Tibial nerve (tissue), 4 donors: Measurements from ENCODE around the gene NEXN. TPM values are rescaled to one million over a fixed set of nuclear protein-coding genes. Genes with fewer than 3 reads are reported as not detected.

Experiments used
- DNase-seq, 2 donors: peaks; one replicate each; pipeline ENCODE4 v3.0.0-alpha.2; 2019; ENCODE audit warnings: low spot score in 2 of 2
- H3K27ac ChIP-seq, 4 donors: fragments of 200-600 bp; sonication (generic) in 3 of 4; one replicate each; pipeline ENCODE4 v1.5.1; 2017 to 2019; ENCODE audit warnings: mild to moderate bottlenecking in 1 of 4
- H3K27me3 ChIP-seq, 2 donors: fragments of 200-600 bp; sonication (generic) in 1 of 2; one replicate each; pipeline versions ENCODE4 v1.5.1 to v1.6.0; 2017 to 2019
- H3K36me3 ChIP-seq, 3 donors: fragments of 200-600 bp; sonication (generic); one replicate each; pipeline ENCODE4 v1.5.1; 2018 to 2019
- H3K4me1 ChIP-seq, 4 donors: fragments of 200-600 bp; sonication (generic) in 3 of 4; one replicate each; pipeline ENCODE4 v1.5.1; 2017 to 2019
- H3K4me3 ChIP-seq, 4 donors: fragments of 200-600 bp; sonication (generic) in 3 of 4; one replicate each; pipeline ENCODE4 v1.5.1; 2017 to 2019; ENCODE audit warnings: mild to moderate bottlenecking in 1 of 4, moderate library complexity in 1 of 4
- H3K9me3 ChIP-seq, 4 donors: fragments of 200-600 bp; sonication (generic) in 3 of 4; one replicate each; pipeline ENCODE4 v1.5.1; 2017 to 2019
- CTCF ChIP-seq, 5 experiments: fragments of 200-600 bp in 3 of 5; fragments of 450-650 bp in 2 of 5; sonication (generic) in 3 of 5; IDR thresholded peaks; one replicate each; pipeline ENCODE4 v1.5.1; 2016 to 2019; ENCODE audit warnings: antibody characterized with exemption in 5 of 5, mild to moderate bottlenecking in 3 of 5, moderate library complexity in 2 of 5
- EP300 ChIP-seq, 2 donors: sonication (generic); formaldehyde crosslinking; IDR thresholded peaks; one replicate each; pipeline ENCODE4 v1.6.1; 2017; ENCODE audit warnings: antibody characterized with exemption in 2 of 2, mild to moderate bottlenecking in 1 of 2
- POLR2A ChIP-seq, 2 donors: fragments of 450-650 bp; IDR thresholded peaks; one replicate each; pipeline ENCODE4 v1.6.1; 2017; ENCODE audit warnings: antibody characterized with exemption in 2 of 2, mild to moderate bottlenecking in 2 of 2, moderate library complexity in 2 of 2
- WGBS, 2 donors: methylation state at CpG; one replicate each; pipeline ENCODE4 v1.1.5; 2018; 5-methylcytosine and 5-hydroxymethylcytosine counted together
- total RNA-seq, 4 donors: library from RNA; depleted of rRNA; stranded (reverse); fragments of >200 nt; gene quantifications; one replicate each; pipeline ENCODE4 v1.1.0, GENCODE V29; 2016

The NEXN gene
- total RNA-seq, 4 donors from 2014 or later, result 18.0 to 22.8 (median 20.5) TPM

- DNase-seq, result no peak
- no peak overlapping the region for H3K4me3 ChIP-seq
- 73% methylated on average over 2 of the region's 2 CpGs for WGBS, 2 donors
- H3K36me3 ChIP-seq, result peaks cover 0 to 18% (median 0%) of the 10 kb centered on the region in 3 donors
- no peak overlapping the region for H3K27ac ChIP-seq
- H3K27me3 ChIP-seq, result no peaks in the 10 kb centered on the region
- no peaks in the 10 kb centered on the region for H3K4me1 ChIP-seq
- H3K9me3 ChIP-seq, result no peaks in the 10 kb centered on the region
- TF ChIP-seq EP300 (IDR thresholded peaks at IDR 0.05), result no peak
- no peak for TF ChIP-seq POLR2A (IDR thresholded peaks at IDR 0.05)
- TF ChIP-seq CTCF (IDR thresholded peaks at IDR 0.05), result no peak
These were observed 6.0 kb upstream of the NEXN start for GRCh38 chr1:77882411-77882810.

DNA sequence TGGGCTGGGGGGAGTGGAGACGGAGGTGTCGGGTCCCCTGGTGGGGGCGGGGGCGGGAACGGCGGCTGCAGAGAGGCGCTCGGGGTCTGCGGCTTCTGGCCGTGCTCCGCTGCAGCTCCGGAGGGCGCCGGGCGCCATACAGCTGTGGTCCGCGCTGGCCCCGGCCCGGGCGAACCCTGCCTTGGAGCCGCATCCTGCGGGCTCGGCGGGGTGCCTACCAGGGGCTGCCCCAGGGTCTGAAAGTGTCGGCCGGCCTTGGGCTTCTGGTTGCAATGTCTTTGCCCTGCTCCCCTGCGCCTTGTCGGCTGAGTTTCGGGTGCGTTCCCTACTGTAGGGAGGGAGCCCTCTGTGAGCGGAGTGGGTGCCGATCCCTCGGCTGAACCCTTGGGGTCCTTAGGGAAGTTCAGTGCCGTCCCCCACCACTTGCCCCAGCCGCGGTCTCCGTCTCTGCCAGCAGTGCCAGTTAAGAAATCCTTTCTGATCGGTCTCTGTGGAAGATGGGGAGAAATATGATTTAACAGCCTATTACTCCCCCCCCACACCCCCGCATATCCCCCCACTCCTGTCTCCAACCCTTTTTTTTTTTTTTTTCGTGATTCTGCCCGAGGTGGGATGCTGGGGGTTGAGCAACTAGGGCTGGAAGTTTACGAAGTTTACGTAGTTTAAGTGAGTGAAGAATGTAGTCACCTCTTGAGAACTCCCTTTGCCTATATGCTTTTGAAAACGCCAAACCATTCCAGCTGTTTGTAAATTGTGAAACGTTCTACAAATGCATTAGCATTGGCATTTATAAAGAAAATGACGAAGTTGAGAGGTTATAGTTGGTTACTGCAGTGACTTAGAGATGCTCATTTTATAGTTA, 588 bp downstream of the NEXN start:
- Histone ChIP-seq H3K36me3 (no peaks in the 10 kb centered on the region), H3K4me1 (no peaks in the 10 kb centered on the region), H3K27me3 (no peaks in the 10 kb centered on the region), H3K9me3 (no peaks in the 10 kb centered on the region), H3K27ac (peak overlapping the region; percentile 55 to 87 (median 81)), H3K4me3 (peak overlapping the region; percentile 64 to 83 (median 69))
- 1% methylated on average over 20 to 21 of the region's 46 CpGs for WGBS, 2 donors
- TF ChIP-seq EP300 (IDR thresholded peaks at IDR 0.05) (no peak), CTCF (IDR thresholded peaks at IDR 0.05) (no peak), POLR2A (IDR thresholded peaks at IDR 0.05) (no peak)
- DNase-seq, result peak in 1 of 2 donors; percentile 22

GRCh38 chr1:77889671-77890070, 1.2 kb downstream of the NEXN start:
- Histone ChIP-seq H3K27ac (peak overlapping the region in 1 of 4 donors; percentile 85), H3K4me1 (no peaks in the 10 kb centered on the region), H3K27me3 (no peaks in the 10 kb centered on the region), H3K36me3 (peaks cover 0 to 4% (median 0%) of the 10 kb centered on the region in 3 donors), H3K9me3 (no peaks in the 10 kb centered on the region), H3K4me3 (peak overlapping the region; percentile 64 to 83 (median 69))
- DNase-seq, result no peak
- WGBS, 2 donors, result 67 to 68% methylated on average over 7 of the region's 7 CpGs
- TF ChIP-seq EP300 (IDR thresholded peaks at IDR 0.05) (no peak), CTCF (IDR thresholded peaks at IDR 0.05) (no peak), POLR2A (IDR thresholded peaks at IDR 0.05) (no peak)

GRCh38 chr1:77891200-77891599, 2.8 kb downstream of the NEXN start:
- H3K27ac ChIP-seq, result no peak overlapping the region
- peaks cover 0 to 4% (median 0%) of the 10 kb centered on the region in 3 donors for H3K36me3 ChIP-seq
- H3K27me3 ChIP-seq, result no peaks in the 10 kb centered on the region
- H3K9me3 ChIP-seq, result no peaks in the 10 kb centered on the region
- WGBS, 2 donors, result 100% methylated on average over 1 of the region's 1 CpG
- no peak overlapping the region for H3K4me3 ChIP-seq
- no peak for TF ChIP-seq EP300 (IDR thresholded peaks at IDR 0.05)
- no peak for TF ChIP-seq POLR2A (IDR thresholded peaks at IDR 0.05)
- no peak for TF ChIP-seq CTCF (IDR thresholded peaks at IDR 0.05)
- DNase-seq, result no peak
- no peaks in the 10 kb centered on the region for H3K4me1 ChIP-seq

DNA sequence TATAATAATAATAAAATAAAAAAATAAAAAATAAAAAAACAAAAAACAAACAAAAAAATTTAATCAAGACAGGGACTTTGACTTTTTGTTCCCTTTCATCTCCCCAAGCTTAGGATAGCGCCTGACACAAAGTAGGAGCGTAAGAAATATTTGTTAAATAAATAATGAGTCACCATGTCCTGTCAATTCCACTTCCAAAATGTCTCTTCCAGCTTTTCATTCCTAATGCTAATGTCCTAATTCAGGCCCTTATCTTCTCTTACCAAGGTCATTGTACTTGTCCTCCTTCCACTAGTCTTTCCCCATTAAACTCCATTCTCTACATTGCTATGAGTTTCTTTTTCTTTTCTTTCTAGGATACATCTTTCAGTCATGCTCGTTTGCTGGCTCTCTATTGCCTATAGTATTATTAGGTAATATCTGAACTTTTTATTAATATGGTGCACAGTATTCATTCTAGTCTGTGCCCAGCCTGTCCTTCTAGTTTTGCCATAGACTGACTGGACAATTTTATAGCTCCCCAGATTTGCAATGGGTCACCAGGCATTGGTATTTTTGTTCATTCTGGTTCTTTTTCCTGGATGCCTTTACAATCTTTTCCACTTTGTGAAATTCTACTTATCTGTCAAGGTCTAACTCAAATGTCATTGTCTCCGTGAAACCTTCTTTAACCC, 11.4 kb downstream of the NEXN start:
- TF ChIP-seq POLR2A (IDR thresholded peaks at IDR 0.05) (no peak), CTCF (IDR thresholded peaks at IDR 0.05) (no peak), EP300 (IDR thresholded peaks at IDR 0.05) (no peak)
- 80 to 83% methylated on average over 4 of the region's 4 CpGs for WGBS, 2 donors
- no peaks in the 10 kb centered on the region for H3K4me1 ChIP-seq
- no peak overlapping the region for H3K27ac ChIP-seq
- H3K9me3 ChIP-seq, result no peaks in the 10 kb centered on the region
- H3K36me3 ChIP-seq, result no peaks in the 10 kb centered on the region
- no peaks in the 10 kb centered on the region for H3K27me3 ChIP-seq
- H3K4me3 ChIP-seq, result no peak overlapping the region
- DNase-seq, result no peak
